ENCODE results near the gene PKIB.
"Not testable (repeated sequence)": the region's sequence is repeated elsewhere in the genome, so short reads cannot be mapped to it uniquely, and the experiment has no call there.

The PKIB gene

DNA sequence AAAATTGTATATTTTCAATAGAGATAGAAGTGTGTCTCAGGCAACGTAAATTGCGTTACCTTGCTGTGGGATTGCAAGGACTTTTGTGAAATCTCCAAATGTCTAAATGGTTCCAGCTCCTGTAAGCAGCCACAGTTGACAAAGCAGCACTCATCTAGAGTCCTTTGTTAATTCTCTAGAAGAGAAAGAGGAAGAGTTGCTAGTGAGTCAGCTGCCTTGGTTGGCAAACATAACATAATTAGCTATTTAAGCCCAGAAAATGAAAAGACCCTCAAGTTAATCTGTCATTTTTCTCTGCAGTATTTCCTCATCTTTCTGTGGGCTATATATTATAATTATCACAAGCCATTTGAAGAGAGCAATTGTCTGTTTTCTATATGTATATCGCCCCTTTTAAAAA is 102.9 kb downstream of the PKIB start:
- peak; percentile 24 for DNase-seq

DNA sequence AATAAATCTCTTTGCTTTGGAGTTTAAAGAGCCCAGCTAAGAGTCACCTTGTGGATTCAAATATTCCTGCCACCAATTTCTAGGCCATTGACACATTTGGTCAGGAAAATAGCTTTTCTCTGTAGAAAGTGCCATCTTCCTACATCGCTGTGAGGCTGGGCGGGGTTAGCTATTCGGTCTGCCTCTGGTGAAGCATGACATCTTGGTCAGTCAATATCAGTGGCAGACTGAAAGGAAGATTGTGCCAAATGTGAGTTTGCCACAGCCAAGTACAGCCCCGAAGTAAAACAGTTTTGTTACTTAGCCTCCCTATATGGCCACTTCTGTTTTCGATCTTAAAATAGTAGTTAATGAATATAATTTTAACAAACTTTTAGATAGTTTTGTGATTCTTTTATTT is 103.9 kb downstream of the PKIB start:
- DNase-seq: no peak

DNA sequence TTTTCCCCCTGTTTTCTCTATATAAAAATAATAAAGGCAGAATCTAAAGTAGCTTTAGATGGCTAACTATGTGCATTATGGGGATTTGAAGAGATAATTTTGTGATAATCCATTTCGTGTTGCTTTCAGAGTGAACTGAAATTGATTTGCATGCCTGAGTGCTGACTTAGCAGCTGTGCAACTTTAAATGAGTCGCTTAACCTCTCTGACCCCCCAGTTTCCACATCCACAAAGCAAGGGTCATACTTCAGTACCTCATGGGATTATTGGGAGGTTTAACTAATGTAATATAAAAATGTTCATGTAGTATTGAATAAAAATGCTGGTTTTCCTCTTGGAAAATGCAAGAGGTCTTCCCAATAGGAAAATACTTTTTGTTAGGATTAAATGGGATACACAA is 105.5 kb downstream of the PKIB start:
- DNase-seq: no peak

DNA sequence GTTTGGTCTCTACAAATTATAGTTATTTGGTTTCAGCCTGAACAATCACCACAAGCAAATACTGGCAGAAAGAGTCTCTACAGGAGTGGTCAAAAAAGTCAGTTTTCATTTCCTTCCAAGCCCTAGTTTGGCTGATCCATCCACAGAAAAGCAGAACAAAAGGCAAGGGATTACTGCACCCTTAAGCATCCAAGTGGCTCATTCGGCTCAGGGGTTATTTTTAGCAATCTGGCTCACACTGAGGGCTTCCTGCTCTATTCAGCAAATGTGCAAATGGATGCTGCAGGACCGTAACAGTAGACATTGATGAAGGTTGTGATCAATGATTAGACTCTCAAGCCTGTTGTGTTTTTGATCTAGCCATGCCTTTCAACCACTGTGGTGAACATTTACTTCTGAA is 107.1 kb downstream of the PKIB start:
- DNase-seq: peak; percentile 79

DNA sequence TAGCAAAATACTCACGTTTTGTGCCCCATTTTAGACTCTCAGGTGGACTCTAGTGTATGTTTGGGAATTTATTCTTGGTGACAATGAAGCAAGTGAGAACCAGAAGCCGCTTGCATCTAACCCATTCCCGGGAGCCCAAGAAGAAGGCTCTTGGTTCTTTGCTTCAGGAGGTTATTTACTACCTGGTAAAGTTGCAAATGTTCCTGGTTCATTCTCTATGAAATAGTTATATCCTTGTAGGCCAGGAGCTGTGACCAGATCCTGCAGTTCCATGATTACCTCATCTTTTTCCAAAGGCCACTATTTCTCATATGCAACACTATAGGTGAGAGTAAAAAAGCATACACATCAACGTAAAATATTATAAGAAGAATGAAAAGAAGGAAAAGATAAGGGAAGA is 108.4 kb downstream of the PKIB start:
- DNase-seq: peak; percentile 10

DNA sequence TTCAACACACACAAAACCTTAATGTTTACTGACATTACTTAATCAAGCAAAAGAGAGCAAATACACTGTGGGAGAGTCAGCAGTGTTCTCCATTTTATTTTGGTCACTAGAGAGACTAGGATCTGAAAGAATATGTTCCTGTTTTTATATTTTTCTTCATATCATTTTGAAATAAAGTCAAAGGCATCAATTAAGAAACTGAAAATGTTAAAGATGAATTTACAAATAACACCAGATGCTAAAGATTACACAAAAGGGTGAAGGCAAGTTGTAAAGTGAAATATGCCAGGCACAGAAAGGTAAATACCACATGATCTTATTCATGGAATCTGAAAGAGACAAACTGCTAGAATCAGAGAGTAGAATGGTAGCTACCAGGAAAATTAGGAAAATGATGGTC is 109.0 kb downstream of the PKIB start:
- DNase-seq: no peak

DNA sequence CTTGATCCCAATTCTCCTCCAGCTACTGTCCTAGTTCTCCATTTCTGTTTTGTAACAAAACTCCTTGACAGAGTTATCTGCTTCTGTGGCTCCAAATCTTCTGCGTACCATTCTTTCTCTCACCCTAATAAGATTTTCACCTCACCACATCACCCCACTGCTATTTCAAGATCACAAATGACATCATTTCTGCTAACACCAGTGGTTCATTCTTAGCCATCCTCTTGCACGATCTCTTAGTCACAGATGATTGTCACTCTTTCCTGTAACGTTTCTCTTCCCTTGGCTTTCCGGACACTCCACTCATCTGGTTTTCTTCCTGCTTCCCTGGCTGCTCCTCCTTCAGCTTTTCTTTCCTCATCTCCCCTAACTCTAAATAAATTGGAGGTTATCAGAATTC is 112.5 kb downstream of the PKIB start:
- DNase-seq: no peak

DNA sequence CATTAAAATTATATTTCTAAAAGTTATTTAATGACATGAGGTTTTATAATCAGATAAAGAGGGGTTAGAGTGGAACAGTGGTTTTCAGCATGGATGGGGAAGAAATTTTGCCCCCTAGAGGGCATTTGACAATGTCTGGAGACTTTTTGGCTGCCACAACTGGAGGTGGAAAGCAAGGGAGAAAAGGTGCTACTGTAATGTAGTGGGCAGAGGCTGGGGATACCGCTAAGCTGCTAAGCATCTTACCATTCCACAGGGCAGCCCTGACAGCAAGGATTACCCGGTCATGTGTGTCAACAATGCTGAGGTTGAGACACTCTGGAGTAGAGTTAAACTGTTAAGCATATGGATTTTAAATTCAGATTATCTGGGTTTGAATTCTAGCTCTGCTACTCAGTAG is 116.4 kb downstream of the PKIB start:
- peak; percentile 11 for DNase-seq

DNA sequence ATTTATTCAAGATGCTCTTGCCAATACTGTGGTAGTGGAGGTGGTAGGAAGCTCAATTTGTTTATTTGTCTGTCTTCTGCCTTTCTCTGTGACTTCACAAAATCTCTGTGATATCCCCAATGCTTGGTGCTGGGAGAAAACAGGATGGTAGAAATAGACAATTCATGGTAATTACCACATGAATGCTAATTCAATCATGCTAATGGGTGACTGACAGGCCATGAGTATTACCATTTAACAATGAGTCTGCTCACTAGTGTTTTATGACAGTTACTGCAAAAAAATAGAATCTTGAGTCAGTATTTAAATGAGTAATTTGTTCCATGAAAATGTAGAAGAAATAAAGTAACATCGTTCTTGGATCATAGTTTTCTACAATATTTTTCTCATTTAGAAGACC is 117.0 kb downstream of the PKIB start:
- no peak for DNase-seq

DNA sequence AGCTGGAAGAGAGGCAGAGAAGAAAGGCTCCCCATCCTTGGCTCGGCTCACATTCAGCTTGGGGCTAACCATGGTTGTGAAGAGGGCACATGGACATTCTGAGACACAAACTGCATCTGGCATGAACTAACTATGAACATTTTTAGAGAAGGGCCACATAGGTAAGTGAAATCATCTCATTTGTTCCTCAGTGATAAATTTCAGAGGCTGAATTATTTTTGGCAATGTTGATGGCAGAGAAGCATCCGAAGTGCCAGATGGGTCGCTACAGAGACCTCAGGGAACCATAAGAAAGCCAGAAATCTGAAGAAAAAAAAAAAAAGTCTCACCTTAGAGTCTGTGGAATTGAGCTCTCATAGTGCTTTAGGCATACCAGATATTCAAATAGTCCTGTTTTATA is 120.1 kb downstream of the PKIB start:
- no peak for DNase-seq

DNA sequence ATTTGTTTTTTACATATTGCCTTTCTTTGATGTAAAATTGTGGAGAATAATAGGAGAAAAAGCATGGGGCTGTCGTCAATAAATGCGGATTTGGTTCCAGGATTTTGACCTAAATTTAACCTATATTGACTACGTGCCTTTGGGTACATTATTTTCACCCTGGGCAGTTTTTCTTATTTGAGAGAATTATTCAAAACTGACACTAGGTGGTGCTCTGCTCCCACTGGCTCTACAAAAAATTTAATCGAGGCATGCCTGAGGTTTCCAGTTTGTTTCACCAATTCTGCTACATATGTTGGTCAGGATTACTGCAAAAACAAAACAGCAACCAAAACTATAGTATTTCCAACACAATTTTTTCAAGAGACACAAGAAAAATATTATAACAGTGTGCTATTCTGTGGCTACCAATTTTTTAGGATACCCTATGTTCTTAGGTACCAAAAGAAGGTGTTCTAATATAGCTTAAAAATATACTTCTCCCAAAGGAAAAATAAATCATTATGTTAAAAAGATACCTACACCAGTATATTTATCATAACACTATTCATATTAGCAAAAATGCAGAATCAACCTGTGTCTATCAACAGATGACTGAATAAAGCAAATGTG is 120.7 kb downstream of the PKIB start:
- peak; percentile 72 for DNase-seq

DNA sequence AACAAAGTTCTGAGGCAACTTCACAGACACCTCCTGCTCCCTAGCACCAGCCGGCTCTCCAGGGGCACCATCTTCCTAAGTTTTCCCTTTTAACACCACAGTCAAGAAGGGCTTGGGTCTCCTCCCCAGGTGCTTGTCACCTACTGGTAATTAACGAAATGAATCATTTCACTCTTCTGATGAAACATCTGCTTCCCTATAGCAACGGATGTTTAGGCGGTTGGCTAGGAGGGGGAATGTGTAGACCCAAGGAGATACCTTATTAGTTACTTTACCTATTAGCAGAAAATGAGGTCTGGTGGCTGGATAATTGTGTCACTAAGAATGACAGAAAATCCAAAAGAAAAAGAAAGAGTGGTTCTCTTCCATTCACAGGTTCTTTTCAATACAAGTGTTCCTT is 123.1 kb downstream of the PKIB start:
- peak; percentile 12 for DNase-seq

DNA sequence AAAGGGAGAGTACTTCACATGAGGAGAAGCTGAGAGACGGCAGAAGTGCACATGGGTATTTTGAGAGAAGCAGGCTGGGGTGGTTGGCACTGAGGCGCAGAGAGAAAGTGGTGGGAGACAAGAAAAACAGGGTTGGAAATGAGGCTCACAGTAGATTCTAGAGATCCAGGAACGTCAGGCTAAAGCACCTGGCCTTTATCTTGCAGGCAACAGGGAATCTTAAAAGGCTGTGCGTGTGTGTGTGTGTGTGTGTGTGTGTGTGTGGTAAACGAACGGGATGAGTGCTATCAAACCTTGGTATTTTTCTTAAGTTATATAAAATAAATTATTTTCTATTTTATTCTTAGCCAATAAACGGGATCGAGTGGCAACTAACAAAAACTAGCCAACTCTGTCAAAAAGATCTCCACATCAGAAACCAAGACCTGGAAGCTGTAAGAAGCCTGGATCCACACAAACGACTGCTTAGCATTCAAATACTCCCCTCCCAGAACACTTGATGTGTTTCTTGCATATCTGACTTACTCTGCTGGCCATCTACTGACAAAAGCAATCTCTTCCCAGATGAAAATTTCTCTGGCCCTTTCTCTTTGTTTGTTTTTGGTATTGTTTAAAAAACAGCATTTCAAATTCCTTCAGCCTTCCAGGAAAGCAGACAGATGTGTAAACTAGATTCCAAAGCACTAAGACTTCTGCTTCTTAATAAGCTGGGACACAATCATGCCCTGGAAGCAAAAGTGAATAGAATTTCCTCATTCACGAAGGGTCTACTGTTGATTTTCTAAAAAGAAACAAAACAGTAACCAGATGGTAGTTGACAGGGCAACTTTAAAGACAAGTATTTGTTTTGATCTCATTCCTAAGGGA is 124.6 kb downstream of the PKIB start:
- DNase-seq: peak; percentile 18

DNA sequence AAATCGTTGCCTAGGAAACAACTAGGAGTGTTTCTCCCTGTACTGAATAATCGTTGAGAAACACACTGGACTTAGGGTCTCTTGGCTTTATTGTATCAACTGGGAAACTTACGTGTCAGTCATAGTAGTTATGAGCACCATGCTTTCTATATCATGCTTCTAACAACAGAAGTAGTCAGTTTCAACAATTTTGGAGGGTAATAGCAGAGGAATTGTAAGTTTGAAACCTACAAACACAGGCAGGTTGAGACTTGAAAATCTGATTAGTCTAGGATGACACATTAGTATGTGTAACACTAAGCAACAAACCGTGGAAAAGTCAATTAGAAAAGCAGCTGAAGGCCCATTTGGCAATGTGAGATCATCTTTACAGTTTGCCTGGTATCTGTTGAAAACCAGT is 125.4 kb downstream of the PKIB start:
- DNase-seq: peak; percentile 93

DNA sequence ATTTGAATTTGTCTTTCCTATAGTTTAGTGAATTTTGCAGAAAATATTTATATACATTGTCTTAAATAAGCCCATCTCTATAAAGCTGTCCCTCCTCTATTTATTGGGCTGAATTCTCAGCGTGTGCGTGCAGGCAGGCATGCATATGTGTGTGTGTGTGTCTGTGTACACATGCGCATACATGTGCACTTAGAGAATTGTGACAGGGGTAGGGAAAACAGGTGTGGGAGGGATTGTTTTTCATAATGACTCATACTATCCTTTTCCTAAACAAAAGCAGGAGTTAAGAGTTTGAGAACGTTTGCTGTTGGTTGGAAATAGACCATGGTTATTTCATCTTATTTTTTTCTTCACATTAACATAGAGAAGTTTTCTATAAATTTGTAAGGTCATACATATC is 126.0 kb downstream of the PKIB start:
- peak; percentile 84 for DNase-seq

DNA sequence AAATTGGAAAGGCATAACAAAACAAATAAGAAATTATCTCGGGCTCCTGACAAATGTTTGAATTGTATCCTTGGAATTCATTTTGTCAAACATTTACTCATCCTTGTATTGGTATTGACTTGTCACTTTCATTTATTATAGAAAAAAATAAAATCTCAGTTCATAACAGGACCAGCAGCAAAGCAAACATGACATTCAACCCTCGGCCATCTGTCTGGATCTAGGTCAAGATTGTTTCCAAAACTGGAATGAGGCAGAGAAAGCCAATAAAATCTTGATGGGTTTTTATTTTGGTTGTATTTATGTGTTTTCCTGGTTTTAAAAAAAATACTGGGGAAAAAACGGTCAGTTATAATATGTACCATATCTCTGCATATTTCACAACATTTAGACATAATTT is 126.4 kb downstream of the PKIB start:
- DNase-seq: no peak

DNA sequence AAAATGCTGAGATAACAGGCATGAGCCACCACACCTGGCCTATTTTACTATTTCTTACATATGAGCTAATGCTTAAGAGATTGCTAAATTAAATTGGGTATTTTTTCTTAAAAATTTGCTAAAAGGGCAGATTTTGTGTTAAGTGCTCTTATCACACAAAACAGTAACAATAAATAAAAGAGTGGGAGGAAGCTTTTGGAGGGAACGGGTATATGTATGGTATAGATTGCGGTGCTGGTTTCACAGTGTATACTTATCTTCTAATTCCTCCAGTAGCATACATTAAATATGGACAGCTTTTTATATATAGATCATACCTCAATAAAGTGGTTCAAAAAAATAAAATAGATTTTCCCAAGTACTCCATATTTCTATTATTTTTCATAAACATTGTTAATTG is 129.9 kb downstream of the PKIB start:
- DNase-seq: no peak

DNA sequence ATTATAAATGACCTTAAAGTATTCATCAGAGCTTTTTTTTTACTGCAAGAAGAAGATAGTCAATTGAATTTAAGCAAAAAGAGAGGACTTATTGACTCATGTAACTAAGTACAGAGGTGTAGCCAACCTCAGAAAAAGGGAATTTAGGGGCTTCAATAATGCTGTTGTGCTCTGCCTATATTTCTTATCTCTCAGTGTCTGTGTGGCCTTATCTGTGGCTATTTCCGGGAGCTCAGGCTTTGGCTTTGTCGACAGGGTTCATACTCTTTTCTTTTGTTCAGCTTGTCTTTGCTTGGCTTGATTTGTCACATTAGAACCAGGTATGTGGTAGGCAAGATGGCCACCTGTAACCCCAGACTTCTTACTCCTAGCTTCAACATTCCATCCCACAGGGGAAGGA is 130.7 kb downstream of the PKIB start:
- DNase-seq: no peak

DNA sequence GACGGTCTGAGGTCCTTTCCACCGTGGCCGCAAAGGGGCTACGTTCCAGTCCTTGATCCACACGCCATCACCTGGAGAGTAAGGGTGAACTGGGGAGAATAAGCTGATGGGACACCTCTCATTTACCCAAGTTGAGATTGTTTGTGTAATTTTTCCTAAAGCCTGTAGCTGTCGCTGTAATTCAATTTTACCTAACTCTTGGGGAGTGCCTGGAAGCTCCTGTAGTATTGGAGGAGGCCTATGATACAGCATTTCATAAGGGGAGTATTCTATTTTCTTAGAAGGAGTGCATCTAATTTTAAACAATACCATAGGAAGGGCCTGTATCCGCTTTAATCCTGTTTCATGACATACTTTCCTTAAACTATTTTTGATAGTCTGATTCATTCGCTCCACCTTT is 134.0 kb downstream of the PKIB start:
- peak; percentile 20 for DNase-seq

DNA sequence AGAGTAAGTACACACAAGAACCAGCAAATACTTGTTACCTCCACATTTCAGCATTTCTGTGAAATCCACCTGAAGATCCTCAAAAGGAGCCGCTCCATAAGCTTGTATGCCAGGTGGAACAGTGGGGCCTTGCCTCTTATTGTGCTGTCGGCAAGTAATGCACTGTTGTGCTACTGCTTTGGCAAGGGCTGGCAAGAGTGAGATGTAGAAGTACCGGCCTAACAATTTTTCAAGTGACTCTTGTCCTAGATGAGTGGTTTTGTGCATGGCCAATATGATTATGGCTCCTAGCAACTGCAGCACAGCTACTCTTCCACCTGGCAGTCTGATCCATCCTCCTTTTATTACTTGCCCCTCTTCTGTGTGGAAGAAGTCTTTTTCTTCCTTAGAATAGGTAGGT is 134.7 kb downstream of the PKIB start:
- DNase-seq: peak; percentile 85

DNA sequence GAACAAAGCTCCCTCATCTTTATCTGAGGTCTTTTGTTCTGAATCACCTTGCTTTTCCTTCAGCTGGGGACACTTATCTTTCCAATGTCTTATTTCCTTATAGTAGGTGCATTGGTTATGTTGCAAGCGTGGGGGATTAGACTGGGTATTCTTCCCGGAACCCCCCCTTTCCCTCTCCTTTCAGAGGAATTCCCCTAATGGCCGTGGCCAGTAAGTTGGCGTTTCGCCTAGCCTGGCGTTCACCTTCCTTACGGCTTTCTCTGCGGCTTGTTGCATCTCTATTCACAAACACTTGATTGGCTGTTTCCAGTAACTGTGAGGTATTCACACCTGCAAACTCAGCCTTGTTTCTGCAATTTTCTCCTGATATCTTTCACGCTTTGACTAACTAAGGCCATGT is 136.5 kb downstream of the PKIB start:
- DNase-seq: no peak

DNA sequence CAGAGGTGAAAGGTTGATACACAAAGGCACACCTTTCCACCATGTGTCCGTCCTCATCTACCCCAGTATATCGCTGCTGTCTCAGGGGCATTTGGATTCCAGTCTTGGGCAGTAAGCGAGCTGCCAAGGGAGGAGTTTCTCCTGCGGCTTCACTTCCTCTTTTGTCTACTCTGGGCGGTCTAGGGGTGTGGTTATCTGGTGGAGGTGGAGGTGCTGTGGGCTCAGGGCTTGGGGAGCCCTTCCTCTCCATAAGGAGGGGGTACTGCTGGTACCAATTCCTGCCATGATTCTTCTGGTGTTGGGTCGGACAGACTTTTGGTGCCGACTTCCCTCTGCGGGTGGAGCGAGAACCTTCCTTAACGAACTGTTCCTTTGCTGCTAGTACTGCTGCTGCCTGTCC is 137.4 kb downstream of the PKIB start:
- no peak for DNase-seq

DNA sequence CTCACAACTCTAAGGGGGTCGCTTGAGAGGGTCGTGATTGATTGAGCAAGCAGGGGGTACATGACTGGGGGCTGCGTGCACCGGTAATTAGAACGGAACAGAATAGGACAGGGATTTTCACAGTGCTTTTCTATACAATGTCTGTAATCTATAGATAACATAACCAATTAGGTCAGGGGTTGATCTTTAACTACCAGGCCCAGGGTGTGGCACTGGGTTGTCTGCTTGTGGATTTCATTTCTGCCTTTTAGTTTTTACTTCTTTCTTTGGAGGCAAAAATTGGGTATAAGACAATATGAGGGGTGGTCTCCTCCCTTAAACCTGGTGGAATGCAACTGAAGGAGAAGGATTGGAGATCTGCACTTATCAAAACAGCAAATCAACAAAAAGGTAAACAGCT is 138.7 kb downstream of the PKIB start:
- not testable (repeated sequence) for DNase-seq

DNA sequence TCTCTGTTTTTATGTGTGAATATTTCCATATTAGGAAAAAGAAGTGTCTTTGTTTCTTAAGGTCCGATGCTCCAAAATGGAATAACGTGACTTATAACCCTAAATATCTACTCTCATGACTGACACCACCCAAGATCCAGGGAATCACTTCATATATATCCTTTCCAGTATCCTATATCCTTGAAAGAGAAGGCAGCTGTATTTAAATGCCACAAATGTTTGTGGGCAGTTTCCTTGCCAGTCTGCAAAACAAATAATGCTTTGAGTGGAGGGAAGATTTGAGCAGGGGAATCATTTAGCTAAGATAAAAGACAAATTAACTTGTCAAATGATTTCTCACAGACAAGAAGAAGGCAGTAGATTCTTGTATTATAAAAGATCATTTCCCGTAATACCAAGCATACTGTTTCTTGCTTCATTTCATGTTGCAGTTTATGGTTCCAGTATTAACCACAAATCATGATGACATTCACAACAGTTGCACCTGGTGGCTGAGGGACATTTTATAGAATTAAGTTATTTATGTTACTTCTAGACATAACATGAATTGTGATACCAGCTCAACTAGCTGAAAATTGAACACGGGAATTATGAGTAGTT is 139.3 kb downstream of the PKIB start:
- DNase-seq: peak; percentile 13
